Mammary epithelial cell (primary cell): Measurements from ENCODE around the gene TPPP.

Source experiments
- EZH2 ChIP-seq: IDR thresholded peaks from 2 replicates; pipeline ENCODE4 v1.6.1; 2012; ENCODE audit warnings: low read length, inconsistent platforms, borderline replicate concordance
- TF ChIP-seq, protein P1 (sequence below), 2 donors: IDR thresholded peaks in 1 of 2; conservative IDR thresholded peaks in 1 of 2; 2 replicates each; pipeline ENCODE4 v1.5.1; 2011 to 2012; ENCODE audit warnings: inconsistent platforms in 2 of 2, low read length in 2 of 2, mild to moderate bottlenecking in 2 of 2, control low read depth in 1 of 2, low read depth in 1 of 2; ENCODE audit not compliant: insufficient read depth in 1 of 2; ENCODE audit errors: extremely low read depth in 1 of 2

- TF ChIP-seq, protein P1, sequence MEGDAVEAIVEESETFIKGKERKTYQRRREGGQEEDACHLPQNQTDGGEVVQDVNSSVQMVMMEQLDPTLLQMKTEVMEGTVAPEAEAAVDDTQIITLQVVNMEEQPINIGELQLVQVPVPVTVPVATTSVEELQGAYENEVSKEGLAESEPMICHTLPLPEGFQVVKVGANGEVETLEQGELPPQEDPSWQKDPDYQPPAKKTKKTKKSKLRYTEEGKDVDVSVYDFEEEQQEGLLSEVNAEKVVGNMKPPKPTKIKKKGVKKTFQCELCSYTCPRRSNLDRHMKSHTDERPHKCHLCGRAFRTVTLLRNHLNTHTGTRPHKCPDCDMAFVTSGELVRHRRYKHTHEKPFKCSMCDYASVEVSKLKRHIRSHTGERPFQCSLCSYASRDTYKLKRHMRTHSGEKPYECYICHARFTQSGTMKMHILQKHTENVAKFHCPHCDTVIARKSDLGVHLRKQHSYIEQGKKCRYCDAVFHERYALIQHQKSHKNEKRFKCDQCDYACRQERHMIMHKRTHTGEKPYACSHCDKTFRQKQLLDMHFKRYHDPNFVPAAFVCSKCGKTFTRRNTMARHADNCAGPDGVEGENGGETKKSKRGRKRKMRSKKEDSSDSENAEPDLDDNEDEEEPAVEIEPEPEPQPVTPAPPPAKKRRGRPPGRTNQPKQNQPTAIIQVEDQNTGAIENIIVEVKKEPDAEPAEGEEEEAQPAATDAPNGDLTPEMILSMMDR (conservative IDR thresholded peaks at IDR 0.05 in 1 of 2, IDR thresholded peaks at IDR 0.05 in 1 of 2; ENCODE audit: extremely low read depth in 1 of 2, insufficient read depth in 1 of 2, low read depth in 1 of 2, low read length in 2 of 2) = no peak
- TF ChIP-seq EZH2 = no peak
These were observed 48.2 kb downstream of the TPPP start for GRCh38 chr5:644971-645370.
